Activated CD4-positive, alpha-beta T cell treated with anti-CD3 and anti-CD28 coated beads, Interleukin-2, amount 50 U/mL, for 24 hours (primary cell): ENCODE measurements around the gene SCLT1.
"Not testable (repeated sequence)": the region's sequence is repeated elsewhere in the genome, so short reads cannot be mapped to it uniquely, and the experiment has no call there.

Source experiments
- DNase-seq, 2 donors: peaks; one replicate each; pipeline ENCODE4 v3.0.0-alpha.2; 2020; ENCODE audit warnings: low read depth in 1 of 2, low spot score in 1 of 2

SCLT1 gene

DNA sequence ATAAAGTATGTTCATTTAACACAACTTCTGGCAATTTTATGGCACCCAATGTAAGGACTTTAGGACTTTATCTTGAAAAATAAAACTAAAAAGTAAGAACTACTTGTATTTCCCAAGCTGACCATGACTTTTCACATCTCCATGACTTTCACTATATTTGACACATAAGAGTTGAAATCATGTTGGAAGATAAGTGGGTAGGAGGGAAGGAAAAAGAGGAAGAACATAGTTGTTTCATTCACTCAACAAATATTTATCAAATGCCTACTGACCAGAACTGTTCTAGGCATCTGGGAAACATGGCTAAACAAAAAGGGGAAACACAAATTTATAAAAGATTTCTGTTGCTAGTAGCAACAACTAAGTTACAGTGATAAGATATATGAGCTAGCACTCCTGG lies 16.0 kb downstream of the SCLT1 start:
- DNase-seq = no peak

DNA sequence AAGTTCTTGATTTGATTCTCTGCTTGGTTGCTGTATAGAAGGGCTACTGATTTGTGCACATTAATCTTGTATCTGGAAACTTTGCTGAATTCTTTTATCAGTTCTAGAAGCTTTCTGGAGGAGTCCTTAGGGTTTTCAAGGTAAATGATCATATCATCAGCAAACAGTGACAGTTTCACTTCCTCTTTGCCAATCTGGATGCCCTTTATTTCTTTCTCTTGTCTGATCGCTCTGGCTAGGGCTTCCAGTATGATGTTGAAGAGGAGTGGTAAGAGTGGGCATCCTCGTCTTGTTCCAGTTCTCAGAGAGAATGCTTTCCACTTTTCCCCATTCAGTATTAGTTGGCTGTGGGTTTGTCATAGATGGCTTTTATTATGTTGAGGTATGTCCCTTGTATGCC lies 23.8 kb downstream of the SCLT1 start:
- not testable (repeated sequence) for DNase-seq

DNA sequence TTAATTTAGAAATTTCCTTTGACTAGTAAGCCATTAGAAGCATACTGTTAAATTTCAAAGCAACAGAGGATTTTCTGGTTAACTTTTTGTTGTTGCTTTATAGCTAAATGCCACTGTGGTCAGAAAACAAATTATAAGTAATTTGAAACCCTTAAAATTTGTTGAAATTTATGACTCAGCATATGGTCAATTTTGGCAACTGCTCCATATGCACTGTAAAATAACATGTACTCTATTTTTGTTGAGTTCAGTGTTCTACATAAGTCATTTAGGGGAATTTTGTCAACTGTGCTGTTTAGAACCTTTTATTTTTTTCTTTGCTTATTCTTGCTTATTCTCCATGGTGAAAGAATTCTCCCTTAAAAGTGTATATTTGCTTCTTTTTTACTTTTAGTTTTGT lies 28.6 kb downstream of the SCLT1 start:
- DNase-seq = no peak

- no peak for DNase-seq
These were observed 29.7 kb downstream of the SCLT1 start for GRCh38 chr4:129063640-129064039.

DNA sequence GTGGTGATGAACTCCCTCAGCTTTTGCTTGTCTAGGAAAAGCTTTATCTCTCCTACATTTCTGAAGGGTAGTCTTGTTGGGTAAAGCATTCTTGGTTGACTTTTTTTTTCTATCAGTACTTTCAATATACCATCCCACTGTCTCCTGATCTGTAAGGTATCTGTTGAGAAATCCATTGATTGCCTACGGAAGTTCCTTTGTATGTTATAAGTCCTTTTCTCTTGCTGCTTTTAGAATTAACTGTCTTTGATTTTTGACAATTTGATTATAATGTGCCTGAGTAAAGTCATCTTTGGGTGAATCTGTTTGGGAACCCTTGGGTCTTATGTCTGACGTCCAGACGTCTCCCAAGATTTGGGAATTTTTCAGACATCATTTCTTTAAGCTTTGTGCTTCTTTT lies 30.8 kb downstream of the SCLT1 start:
- DNase-seq = no peak

DNA sequence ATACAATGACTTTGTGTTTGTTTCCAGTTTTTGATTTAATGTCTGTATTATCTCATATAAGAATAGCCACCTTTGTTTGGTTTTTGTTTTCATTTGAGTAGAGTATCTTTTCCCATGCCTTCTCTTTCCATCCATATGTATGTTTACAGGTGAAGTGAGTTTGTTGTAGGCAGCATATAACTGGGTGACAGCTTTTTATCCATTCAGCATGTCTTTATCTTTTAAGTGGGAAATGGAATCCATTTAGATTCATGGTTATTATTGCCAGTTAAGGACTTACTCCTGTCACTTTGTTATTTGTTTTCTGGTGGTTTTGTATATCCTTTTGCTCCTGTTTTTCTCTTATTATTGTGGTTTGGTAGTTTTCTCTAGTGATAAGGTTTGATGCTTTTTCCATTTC lies 34.3 kb downstream of the SCLT1 start:
- no peak for DNase-seq

DNA sequence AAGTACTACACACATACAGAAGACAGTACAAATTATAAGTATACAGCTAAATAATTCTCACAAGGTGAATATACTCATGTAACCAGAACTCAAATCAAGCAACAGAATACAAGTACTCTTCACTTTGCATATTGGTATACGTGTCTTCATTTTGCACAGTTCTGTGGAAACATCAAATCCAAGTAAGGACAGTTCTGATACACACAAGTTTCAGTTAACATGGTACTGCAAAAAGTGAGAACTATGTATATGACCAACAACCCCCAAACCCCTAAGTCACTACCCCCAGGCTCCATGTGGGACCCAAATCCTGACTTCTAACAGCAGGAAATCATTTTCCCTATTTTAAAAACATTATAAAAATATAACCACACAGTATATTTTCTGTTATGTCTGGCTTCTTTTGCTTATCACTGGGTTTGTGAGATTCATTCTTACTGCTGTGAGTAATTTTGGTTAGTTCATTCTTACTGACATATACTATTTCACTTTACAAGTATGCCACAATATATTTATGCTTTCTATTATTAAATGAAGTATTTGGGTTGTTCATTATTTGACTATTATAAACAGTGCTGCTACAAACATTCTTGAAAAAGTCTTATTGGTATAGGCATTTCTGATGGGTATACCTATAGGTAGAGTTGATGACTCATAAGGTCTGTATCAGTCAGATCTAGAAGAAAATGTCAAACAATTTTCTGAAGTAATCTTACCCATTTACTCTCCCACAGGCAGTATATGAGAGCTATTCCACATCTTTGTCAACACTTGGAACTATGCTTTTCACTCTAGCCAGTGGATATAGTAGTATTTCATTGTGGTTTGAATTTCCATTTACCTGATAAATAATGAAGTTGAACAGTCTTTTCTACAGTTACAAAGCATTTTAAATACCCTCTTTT lies 47.0 kb downstream of the SCLT1 start:
- DNase-seq = no peak

DNA sequence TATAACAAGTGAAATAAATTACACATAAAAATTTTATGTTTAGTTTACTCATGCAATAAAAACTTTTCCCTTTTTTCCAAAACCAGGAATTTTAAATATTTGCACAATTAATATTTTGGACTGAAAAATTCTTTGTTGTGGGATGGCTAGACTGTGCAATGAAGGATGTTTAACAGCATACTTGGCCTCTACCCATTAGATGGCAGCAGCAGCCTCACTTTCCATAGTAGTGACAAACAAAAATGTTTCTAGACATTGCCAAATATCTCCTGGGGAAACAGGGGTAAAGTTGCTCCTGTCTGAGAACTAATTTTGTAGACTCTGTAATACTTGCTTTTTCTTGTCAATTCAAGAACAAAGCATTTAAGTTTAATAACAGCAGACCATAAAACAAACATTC lies 49.8 kb downstream of the SCLT1 start:
- no peak for DNase-seq

DNA sequence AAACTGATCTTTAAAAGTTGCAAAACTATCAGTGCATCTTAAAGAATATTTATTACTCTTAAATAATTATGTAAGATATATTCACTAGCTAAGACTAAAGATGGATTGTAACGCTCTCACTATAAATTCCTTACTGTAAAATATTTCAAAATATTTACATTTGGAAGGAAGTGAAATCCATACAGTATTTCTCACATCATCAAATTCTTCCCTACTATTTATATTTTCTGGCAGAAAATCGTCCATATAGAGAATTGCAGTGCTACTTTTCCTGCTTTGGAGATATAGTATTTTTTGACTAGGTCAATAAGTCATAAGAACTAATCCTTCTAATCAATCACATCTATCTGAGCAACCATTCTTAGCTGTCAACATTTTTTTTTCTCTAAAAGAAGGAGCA lies 52.9 kb downstream of the SCLT1 start:
- no peak for DNase-seq

- DNase-seq = no peak
These were observed 56.2 kb downstream of the SCLT1 start for GRCh38 chr4:129037093-129037492.

- no peak for DNase-seq
These were observed 78.5 kb downstream of the SCLT1 start for GRCh38 chr4:129014566-129015509.

GRCh38 chr4:129008096-129008495 lies 85.2 kb downstream of the SCLT1 start:
- DNase-seq = no peak

- DNase-seq = no peak
These were observed 106.4 kb downstream of the SCLT1 start for GRCh38 chr4:128986908-128987307.

- DNase-seq = no peak
These were observed 107.3 kb downstream of the SCLT1 start for GRCh38 chr4:128986019-128986418.

GRCh38 chr4:128983771-128984485 lies 109.4 kb downstream of the SCLT1 start:
- DNase-seq = no peak

DNA sequence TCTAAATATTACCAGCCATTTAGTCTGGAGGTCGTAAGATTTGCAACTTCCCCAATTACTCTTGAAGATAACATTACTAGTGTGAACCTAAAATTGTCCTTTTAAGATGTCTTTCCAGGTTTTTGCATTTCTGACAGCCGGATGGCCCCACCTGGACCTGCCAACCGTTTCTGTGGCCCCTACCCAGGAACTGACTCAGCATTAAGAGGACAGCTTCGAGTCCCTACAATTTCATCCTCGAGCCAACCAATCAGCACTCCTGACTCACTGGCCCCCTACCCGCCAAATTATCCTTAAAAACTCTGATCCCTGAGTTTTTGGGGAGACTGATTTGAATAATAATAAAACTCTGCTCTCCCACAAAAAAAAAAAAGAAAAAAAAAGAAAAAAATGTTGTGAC lies 112.0 kb downstream of the SCLT1 start:
- no peak for DNase-seq

DNA sequence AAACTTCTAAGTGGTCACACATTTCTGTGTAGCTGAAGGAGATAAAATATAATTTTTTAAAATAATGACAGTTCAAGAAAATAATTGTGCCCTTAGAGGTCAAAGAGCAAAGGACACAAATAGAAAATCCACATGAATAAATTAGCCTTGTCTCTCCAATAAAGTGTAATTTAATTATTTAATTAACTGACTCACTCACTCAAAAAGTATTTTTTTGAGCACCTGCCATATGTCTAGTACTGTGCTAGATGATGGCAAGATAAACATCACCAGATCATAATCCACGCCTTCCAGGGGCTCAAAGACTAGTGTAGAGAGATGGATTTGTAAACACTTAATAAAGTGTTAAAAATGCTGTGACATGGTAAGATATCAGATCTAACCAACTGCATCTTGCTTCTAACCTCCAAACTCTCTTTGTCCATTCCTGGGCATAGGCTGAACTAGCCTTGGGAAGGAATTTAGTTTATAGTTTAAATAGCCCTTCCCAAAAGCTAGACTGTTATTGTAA lies 112.5 kb downstream of the SCLT1 start:
- no peak for DNase-seq

- DNase-seq = no peak
These were observed 113.4 kb downstream of the SCLT1 start for GRCh38 chr4:128979934-128980333.

- DNase-seq = no peak
These were observed 114.4 kb downstream of the SCLT1 start for GRCh38 chr4:128978985-128979384.

- DNase-seq = no peak
These were observed 119.2 kb downstream of the SCLT1 start for GRCh38 chr4:128974136-128974581.

DNA sequence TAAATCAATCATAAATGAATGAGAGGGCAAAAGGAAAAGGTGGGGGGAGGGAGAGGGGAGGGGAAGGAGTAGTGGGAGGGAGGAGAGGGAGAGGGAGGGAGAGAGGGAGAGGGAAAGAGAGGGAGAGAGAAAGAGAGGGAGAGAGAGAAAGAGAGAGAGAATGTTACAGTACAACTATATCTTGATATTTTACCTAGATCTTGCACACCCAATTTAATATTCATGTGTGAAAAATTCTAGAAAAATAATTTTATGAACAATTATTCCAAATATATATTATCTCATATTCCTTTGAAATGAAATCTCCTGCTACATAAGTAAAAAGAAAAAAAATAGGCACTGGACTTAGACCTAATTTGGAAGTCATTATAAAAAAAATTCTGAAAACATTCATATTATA lies 120.0 kb downstream of the SCLT1 start:
- DNase-seq = no peak
